Gastroesophageal sphincter (tissue), 3 donors: ENCODE measurements around the gene ZNF599.

Source experiments
- CTCF ChIP-seq, 4 experiments: fragments of 200-600 bp in 2 of 4; fragments of 450-650 bp in 2 of 4; sonication (generic) in 1 of 4; IDR thresholded peaks; one replicate each; pipeline ENCODE4 v1.5.1; 2017 to 2019; ENCODE audit warnings: antibody characterized with exemption in 4 of 4, mild to moderate bottlenecking in 2 of 4, moderate library complexity in 2 of 4
- EP300 ChIP-seq: sonication (generic); formaldehyde crosslinking; IDR thresholded peaks from one replicate; pipeline ENCODE4 v1.6.1; 2017; ENCODE audit warnings: antibody characterized with exemption, mild to moderate bottlenecking
- POLR2A ChIP-seq, 2 donors: fragments of 450-650 bp; IDR thresholded peaks; one replicate each; pipeline ENCODE4 v1.6.1; 2017; ENCODE audit warnings: antibody characterized with exemption in 2 of 2, mild to moderate bottlenecking in 2 of 2, moderate library complexity in 1 of 2

GRCh38 chr19:34779652-34780051 is 6.6 kb upstream of the ZNF599 start:
- TF ChIP-seq CTCF (IDR thresholded peaks at IDR 0.05) (no peak), EP300 (no peak), POLR2A (IDR thresholded peaks at IDR 0.05) (no peak)
